ENCODE data around the gene CLN3.

The CLN3 gene

GRCh38 chr16:28520672-28521071, 28.8 kb upstream of the CLN3 start:
- TF ChIP-seq CTCF (IDR thresholded peaks at IDR 0.05) = no peak
- Histone ChIP-seq H3K27ac (no peak overlapping the region), H3K27me3 (no peaks in the 10 kb centered on the region), H3K4me3 (ENCODE audit: low read depth in 1 of 2, low read length in 1 of 2) (no peak overlapping the region), H3K36me3 (no peaks in the 10 kb centered on the region), H3K4me1 (ENCODE audit: control insufficient read depth in 1 of 2, insufficient read depth in 1 of 2, low read depth in 1 of 2, low read length in 1 of 2) (peaks cover 8% of the 10 kb centered on the region in 2 experiments), H3K9me3 (no peaks in the 10 kb centered on the region)

DNA sequence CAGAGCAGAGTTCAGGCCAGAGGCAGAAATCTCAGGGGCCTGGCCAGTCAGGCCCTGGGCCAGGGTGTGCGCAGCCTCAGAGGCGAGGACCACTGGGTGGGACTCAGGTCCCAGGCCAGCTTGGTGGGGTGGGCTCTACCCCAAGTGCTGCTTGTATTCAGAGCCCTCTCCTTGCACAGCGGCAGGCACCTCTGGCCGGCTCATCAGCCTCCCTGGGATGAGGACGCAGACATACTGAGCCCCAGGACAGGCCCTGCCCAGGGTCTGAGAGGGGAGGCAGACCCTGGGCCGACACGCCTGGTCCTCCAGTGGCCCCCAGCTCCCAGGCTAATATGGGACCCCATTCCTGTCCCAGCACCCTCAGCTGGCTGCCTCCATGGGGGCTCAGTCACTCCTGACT, 22.4 kb upstream of the CLN3 start:
- no peak overlapping the region for H3K4me3 ChIP-seq (ENCODE audit: low read depth in 1 of 2, low read length in 1 of 2)
- H3K4me1 ChIP-seq (ENCODE audit: control insufficient read depth in 1 of 2, insufficient read depth in 1 of 2, low read depth in 1 of 2, low read length in 1 of 2) = no peaks in the 10 kb centered on the region

DNA sequence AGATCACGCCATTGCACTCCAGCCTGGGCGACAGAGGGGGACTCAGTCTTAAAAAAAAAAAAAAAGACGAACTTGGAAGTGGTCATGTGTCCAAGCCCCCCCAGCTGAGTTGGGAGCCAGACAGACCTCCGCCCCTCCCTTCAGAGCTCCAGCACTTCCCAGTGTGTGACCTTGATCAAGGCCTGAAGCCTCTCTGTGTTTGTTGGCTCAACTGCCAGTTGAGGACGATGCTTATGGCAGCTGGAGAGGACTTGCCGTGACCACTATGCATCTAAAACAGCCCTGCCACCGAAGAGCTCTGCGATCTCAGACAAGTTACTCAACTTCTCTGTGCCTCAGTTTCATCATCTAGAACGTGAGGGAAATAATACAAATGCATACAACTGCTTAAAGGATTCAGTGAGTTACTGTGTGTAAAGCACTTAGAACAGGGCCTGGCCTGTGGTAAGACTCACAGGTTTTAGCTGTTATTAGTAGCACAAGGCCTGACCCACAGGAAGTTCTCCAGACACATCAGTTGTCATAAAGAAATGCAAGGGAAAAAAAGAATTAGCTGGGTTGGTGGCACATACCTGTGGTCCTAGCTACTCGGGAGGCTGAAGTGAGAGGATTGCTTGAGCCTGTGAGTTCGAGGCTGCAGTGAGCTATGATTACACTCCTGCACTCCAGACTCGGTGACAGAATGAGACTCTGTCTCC, 21.8 kb upstream of the CLN3 start:
- H3K27ac ChIP-seq = no peak overlapping the region
- H3K4me1 ChIP-seq (ENCODE audit: control insufficient read depth in 1 of 2, insufficient read depth in 1 of 2, low read depth in 1 of 2, low read length in 1 of 2) = no peaks in the 10 kb centered on the region
- H3K36me3 ChIP-seq = no peaks in the 10 kb centered on the region
- H3K9me3 ChIP-seq = no peaks in the 10 kb centered on the region
- H3K27me3 ChIP-seq = no peaks in the 10 kb centered on the region
- H3K4me3 ChIP-seq (ENCODE audit: low read depth in 1 of 2, low read length in 1 of 2) = no peak overlapping the region
- no peak for TF ChIP-seq CTCF (IDR thresholded peaks at IDR 0.05)

More for the DNA sequence above, 22.4 kb upstream of the CLN3 start:
- H3K27me3 ChIP-seq = no peaks in the 10 kb centered on the region
- H3K27ac ChIP-seq = no peak overlapping the region
- no peaks in the 10 kb centered on the region for H3K36me3 ChIP-seq
- TF ChIP-seq CTCF (IDR thresholded peaks at IDR 0.05) = no peak
- H3K9me3 ChIP-seq = no peaks in the 10 kb centered on the region

- Histone ChIP-seq H3K36me3 (no peaks in the 10 kb centered on the region), H3K4me3 (ENCODE audit: low read depth in 1 of 2, low read length in 1 of 2) (no peak overlapping the region)
These were observed 20.2 kb upstream of the CLN3 start for GRCh38 chr16:28511801-28512789.

GRCh38 chr16:28511031-28511430, 19.2 kb upstream of the CLN3 start:
- no peak for TF ChIP-seq CTCF (IDR thresholded peaks at IDR 0.05)
- H3K27me3 ChIP-seq = no peaks in the 10 kb centered on the region
- H3K9me3 ChIP-seq = no peaks in the 10 kb centered on the region
- H3K4me3 ChIP-seq (ENCODE audit: low read depth in 1 of 2, low read length in 1 of 2) = no peak overlapping the region
- H3K4me1 ChIP-seq (ENCODE audit: control insufficient read depth in 1 of 2, insufficient read depth in 1 of 2, low read depth in 1 of 2, low read length in 1 of 2) = peaks cover 24 to 25% of the 10 kb centered on the region in 2 experiments
- H3K36me3 ChIP-seq = no peaks in the 10 kb centered on the region
- no peak overlapping the region for H3K27ac ChIP-seq

More at GRCh38 chr16:28511801-28512789, 20.2 kb upstream of the CLN3 start:
- Histone ChIP-seq H3K9me3 (no peaks in the 10 kb centered on the region), H3K27ac (no peak overlapping the region), H3K27me3 (no peaks in the 10 kb centered on the region), H3K4me1 (ENCODE audit: control insufficient read depth in 1 of 2, insufficient read depth in 1 of 2, low read depth in 1 of 2, low read length in 1 of 2) (peaks cover 13 to 14% of the 10 kb centered on the region in 2 experiments)
- TF ChIP-seq CTCF (IDR thresholded peaks at IDR 0.05) = no peak

All from neutrophil (primary cell).